NCI-H69 (cell line): Measurements from ENCODE around the gene PATZ1.

Source experiments
- DNase-seq: peaks from one replicate; lab custom pipeline; 2025; lab: John Stamatoyannopoulos, UW

PATZ1 gene

DNA sequence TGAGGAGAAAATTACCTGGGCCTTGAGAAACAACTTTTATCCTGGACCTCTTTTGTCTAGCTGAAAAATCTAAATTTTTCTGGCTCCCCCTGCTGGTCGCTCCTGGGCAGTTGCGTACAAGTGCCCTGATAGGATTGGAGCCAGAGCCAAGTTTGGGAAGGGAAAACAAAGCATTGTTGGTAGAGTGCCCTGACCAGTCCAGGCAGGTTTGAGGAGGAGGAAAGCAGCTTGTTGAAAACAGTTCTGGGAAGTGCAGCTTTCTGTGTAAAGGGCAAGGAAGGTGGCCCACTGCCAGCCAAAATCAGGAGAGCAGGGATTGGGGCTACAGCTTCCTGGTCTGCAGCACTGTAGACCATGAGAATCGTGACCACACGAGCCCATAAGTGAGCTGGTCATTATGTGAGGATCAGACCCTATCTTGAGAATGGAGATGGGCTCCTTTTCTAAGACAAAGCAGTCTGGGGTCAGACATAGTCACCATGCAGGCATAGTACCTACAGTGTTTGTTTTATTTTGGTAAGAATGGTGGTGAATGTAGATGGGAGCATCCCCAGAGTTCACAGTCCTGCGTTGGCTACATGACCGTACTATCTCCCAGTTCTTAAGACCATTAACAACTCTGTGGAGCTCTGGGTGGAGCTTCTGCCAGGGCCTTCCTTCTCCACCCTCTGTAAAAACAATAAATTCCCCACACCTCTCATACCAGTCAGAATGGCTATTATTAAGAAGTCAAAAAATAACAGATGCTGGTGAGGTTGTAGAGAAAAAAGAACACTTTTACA lies 32.6 kb downstream of the PATZ1 start:
- peak; percentile 74 for DNase-seq

DNA sequence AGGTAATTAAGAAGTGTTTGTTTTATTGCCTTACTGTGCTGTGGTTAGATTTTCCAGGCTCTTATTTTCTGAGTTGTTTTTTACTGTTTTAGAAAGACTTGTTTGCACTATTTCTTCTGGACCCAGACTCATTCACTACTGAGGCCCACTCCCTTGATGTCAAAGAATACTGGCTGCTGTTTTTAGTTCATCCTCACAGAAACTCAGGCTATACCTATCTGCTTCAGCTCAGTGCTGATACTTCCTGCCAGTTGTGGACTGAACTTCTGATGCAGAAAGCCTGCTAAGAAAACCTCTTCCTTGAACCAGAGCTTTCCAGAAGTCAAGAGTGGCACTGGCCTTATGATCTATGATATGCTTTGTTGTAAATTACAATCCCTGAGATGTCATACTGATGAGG lies 38.0 kb downstream of the PATZ1 start:
- no peak for DNase-seq

DNA sequence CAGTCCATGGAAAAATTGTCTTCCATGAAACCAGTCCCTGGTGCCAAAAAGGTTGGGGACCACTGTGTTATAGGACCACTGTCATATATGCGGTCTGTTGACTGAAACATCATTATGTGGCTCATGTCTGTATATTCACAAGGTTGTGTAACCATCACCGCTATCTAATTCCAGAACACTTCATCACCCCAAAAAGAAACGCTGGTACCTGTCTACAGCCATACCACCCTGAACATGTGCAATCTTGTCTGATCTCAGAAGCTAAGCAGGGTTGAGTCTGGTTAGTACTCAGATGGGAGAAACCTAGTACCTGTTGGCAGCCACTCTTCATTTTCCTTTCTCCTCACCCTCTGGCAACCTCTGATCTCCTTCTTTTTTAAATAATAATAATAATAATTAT lies 41.0 kb downstream of the PATZ1 start:
- DNase-seq = no peak

DNA sequence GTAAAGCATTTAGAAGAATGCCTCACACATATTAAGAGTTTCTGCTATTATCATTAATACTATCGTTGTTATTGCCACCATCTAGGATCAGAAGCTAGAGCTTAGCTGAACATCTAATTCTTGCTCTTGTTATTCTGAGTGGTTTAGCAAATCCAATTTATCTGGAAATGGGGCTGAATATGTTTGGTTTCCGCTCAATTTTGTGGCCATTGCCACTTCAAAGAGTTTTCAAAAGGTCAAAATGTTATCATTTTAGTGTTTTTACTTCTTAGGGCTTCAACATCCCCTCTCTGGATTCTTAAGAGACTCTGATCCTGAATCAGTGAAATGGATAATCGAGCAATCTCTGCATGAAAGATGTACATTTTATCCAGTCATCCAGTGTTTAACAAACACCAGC lies 43.6 kb downstream of the PATZ1 start:
- DNase-seq = no peak

DNA sequence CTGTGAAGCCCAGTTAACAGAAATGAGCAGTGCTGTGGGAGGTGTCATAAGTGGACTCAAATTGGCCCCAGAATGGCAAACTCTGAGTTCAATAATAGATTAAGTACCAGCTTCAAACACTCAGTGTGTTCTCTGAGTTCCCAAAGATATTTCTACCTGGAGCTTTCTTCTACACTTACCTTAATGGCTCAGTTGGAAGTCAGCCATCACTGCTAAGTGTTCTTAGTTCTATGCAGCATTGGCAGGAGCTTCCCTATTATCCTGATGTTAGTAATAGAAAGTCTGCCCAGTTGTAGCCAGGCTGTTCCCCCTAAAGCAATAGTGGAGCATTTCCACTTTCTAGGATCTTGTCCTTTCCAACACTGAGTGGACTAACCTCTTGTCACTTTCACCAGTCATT lies 44.1 kb downstream of the PATZ1 start:
- DNase-seq = peak; percentile 88

DNA sequence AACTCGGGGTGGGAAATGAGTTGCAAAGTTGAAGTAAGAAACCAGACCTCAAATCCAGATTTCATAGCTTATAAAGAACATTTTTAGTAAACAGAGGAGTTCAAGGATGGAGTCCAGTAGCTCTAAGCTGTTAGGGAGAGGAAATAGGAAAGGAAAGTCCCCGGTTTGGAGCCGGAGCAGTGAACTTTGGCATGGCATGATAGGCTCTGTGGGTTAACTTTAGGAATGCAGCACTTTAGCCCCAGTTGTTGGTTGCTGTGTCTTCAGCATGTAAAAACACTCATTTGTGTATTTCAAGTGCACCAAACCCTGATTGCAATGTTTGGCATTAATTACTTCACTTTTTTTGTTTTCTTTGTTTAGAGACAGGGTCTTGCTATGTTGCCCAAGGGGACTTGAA lies 45.2 kb downstream of the PATZ1 start:
- DNase-seq = no peak

DNA sequence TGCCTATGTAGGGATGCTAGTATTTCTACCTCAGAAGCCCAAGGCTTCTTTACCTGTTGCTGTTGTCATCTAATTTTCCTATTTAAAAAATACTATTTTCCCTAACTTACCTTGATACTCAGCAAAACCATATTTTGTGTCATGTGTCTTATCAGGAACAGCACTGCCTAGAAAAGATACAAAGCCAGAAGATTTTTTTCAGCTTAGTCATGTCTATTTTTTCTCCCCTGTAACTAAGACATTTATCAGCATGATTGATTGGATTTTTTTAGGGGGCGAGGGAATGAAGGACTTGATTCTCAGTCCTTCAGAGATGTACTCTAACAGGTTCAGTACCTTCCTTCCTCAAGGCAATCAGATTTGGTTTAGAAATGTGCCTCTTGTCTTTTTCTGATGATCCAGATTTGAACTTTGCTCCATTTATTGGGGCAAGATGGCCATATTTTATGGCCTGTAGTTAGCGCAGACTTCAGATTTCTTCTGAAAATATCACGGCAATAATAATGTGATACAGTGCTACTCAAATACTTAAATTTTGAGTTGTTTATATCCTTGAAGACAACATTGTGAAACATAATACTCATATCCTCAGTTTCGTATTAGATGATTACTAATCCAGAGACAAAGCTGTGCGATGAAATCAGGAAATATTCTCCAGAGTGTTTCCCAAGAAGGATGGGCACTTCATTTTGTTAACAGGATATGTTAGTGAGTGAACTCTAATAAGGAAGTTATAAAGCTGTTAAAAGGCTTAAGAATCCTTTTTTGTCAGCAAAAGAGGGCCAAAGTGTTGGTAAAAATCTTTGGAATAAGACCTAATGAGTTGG lies 50.1 kb downstream of the PATZ1 start:
- DNase-seq = peak; percentile 15

DNA sequence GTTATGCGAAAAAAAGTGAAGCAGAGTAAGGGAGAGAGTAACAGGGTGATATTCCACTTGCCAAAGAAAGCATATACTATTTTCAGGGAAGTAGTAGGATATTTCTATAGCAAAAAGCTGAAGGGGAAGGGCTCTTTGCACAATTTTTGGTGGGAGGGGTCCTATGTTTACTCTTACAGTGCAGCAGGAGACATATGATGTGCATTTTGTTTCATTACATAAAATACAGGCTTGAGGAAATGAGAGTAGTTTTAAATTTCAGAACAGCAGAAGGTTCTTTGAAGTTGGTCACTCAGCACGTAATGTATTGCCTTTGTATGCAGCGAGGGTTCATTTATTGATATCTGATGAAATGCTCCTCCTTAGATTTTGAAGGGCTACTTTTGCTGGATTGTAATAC lies 50.8 kb downstream of the PATZ1 start:
- peak; percentile 27 for DNase-seq

DNA sequence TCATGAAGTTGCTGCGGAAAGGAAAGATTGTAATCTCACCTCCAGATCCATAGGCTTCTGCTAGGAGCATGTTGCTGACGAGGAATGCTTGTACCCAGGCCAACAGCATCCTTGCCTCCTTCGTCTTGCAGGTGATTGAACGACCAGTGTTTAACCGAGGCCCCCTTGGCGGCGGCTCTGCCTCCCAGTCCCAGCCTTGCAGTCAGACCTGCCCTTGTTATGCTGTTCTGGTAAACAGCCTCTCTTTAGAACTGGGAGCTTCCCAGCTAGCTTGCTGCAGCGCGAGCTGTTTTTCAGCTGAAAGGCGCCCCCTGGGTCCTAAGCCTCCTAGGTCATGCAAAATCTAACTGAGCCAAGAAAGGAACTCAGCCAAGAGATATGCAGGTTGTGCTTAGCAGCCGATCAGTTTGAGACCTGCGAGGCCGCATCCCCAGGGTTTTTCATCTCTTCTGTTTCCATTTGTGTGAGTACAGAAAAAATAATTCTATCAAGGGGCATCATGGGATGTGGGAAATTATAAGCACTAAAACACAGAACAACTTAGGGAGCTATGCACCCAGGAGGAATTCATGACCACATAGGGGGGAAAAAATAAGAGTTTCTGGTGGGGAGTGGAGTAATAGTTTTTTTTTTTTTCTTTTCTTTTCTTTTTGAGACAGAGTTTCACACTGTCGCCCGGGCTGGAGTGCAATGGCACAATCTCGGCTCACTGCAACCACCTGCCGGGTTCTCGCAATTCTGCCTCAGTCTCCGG lies 53.7 kb downstream of the PATZ1 start, which contains the start of gene PIK3IP1:
Gene PIK3IP1, minus strand, starts transcription at position 253 of the 754 bp plus-strand sequence. Its CDS starts 144 bp downstream, at position 109.
- DNase-seq = peak; percentile 95

DNA sequence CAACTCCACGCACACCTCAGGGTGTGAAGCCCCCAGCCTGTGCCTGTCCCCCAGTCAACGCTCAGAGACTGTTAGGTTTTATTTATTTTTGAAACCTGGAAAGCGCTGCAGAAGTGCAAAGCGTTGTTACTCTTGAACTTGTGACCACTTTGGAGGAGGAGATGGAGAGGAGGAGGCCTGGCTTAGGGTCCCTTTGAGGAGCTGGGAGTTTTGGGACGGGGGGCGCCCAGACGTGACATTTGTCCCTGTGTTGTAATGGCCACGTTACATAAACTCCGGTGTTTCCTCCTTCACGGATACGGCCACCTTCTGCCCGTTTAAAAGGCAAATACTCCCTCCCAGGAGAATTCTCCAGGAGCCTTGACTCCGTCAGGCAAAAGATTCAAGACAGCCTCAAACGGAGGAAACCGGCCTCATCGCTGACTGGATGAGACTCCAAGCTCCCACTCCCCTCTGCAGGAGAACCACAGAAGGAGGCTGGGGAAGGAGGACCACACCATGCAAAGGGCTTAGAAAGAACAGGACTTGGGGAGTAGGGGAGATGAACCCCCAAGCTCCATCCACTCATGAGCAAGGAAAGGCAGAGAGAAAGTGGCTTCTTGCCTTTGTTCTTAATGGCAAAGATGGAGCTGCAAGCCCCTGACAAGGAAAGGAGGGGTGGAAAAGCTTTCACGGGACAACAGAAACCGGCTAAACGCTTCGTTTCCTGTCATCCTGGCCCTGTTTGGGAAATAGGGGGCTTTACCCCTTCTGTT lies 54.5 kb downstream of the PATZ1 start:
- DNase-seq = peak; percentile 70

DNA sequence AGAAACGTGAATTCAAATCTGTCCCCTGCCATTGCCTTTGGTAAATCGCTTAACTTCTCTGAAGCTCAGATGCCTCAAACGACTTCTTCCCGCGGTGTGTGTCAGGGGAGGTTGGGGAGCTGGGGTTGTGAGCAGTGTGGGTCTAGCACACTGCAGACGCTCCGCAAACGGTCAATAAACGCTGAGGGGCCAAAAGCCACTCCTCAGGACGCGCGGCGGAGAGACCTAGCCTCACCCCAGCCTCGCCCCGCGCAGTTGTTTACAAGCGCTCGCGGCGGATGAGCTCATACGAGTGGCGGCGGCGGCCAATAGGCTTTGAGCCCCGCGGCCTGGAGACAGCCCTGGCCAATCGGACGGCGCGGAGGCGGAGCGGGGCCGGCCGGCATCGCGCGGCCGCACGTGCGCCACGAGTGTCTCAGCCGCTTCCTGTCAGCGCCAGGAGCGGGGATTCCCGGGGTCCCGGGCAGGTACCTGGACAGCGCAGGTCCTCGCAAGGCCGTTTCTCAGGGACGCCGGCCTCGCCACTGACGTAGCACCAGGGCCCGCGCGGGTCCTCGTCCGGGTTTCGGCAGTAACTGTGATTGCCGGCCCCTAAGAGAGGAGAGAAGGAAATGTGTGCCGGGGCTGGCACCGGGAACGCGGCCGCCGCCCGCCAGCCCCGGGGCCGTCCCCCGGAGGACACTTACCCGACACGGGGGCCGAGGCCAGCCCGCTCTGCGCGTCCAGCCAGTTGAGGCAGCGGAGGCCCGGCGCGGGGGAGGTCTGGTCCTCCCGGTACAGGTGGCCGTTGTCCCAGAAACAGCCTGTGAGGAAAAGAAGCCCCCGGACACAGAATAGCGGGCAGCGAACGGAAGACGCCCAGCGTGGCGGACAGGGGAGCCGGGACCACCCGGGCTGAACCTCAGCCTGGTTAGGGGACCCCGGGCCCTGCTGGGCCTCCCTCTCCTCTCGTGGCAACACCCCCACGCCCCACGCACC lies 55.4 kb downstream of the PATZ1 start:
- peak; percentile 99 for DNase-seq

DNA sequence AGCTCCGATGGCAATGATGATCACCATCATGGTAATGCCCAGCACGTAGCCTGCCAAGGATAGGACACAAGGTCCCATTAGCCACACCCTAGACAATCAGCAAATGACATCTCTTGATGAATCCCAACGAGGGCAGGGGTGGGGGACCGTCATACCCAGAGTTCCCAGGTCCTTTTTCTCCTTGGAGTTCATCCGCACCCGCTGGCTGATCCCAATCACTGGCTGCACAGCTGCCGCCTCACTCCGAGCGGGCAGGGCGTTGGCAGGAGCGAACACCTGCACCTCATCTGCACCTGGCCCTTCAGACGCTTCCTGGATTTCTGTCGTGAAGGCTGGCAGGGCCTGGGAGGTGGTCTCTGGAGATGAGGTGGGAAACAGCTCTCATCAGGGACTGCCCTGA lies 56.8 kb downstream of the PATZ1 start:
- DNase-seq = peak; percentile 79

DNA sequence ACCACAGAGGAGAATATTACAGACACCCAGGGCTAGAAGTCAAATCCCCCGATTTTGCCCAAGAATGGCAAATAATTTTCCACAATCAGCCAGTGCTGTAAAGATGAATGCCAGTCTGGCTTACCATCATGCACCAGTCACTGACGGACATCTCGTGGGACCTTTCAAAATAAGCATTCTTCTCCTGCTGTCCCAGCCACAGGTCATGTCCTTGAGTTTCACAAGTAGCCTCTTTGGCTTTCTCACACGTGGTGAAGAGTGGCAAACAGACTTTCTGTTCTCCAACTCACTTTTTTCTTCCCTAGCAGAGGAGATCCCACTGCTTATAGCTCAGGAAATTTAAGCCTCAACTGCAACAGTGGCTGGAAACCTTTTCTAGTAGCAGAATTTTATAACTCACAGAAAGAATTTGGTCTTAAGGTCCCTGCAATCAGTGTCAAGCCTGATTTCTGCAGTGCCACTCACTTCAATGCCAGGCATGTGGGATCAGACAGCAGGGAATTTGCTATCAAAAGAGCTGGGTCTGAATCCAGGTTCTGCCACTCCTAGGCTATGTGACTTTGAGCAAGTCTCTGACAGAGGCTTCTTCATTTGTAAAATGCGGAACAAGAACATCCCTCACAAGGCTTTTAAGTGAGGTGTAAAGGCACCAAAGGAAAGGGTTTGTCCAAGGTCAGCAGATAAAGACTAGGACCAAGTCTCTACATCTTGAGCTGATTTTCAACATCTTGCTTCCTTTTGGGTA lies 57.5 kb downstream of the PATZ1 start:
- no peak for DNase-seq

DNA sequence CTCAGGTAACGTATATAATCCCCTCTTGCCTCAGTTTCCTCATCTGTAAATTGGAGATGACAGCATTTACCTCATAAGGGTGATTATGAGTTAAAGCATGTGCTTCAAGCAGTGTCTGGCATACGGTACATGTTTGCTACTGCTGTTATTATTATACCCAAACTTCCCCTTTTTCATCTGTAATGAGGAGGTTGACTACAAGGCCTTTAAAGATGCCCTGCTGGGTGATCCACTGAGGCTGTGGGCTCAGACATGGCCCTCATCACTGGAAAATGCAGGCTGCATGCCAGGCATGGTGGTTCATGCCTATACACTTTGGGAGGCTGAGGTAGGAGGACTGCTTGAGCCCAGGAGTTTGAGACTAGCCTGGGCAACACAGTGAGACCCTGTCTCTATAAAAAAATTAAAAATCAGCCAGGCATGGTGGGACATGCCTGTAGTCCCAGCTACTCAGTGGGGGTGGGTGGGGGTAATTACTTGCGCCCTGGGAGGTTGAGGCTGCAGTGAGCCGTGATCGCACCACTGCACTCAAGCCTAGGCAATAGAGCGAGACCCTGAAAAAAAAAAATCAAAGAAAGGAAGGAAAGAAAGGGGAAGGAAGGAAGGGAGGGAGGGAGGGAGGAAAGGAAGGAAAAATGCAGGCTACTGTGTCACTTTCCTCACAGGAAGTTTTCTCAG lies 58.2 kb downstream of the PATZ1 start:
- no peak for DNase-seq

DNA sequence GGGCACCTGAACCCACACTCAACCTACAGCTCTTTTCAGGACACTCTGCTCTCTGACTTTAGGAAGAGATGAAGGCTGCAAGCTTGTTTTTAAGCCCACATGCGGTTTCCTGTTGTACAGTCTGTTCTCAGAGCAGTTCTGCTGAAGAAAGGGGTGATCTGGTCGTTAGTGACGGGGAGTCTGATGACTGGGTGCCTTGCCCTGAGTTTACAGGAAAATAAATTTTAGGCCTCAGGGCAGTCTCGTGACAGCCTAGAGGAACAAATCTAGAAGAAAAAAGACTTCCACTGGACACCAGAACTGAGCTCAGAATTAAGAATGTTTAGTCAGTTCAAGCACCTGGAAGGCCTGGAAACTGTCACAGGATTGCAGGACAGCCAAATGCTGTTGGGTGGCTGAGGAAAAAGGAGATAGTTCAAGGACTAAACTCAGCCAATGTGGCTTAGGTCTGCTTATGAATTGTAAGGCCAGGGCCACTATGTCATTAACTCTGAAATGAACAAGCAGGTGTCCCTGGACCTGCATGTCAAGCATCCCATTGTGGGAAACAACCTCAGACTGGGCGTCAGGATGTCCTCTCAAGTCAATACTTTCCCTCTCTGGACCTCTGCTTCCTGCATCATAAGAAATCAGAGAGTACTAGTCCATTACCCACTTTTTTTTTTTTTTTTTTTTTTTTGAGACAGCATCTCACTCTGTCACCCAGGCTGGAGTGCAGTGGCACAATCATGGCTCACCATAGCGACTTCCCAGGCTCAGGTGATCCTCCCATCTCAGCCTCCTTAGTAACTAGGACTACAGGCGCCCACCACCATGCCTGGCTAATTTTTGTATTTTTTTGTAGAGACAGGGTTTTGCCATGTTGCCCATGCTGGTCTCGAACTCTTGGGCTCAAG lies 59.5 kb downstream of the PATZ1 start:
- no peak for DNase-seq

DNA sequence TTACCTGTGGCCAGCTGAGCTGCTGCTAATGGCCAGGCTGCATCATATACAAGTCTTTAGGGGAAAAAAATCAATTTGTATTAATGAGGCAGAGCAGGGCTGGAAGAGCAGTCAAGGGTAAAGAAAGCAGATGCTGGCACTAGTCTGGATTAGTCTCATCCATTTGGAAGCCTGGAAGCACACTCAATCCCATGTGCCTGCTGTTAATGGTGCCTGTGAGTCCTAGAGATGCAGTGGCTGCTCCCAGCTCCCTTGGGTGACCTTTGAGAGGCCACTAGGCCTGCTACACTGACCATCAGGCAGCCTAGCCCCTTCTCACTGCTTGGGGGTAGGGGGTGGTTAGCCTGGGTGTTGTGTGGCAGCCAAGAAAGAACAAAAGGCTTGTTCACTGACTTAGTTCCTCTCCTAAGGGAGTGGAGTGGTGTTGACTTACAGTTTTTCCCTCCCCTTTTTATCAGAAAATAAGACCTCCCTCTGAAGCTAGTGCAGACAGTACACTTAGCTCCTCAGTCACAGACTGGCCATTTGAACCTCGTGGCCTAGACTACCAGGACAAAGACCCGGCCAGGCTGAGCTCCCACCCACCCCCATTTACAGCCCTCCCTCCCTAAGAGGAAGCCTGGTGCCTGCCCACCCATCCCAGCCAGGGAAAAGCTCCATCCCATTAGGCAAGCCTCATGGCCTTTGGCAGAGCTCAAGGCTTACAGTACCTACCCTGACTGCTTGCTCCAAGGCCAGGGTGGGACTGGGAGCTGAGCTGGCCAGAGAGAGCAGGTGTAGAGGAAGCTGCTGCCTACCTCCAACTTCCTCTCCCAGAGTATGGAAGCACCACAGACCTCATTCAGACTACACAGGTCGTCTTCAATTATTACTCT lies 61.6 kb downstream of the PATZ1 start:
- peak; percentile 58 for DNase-seq
